ENCODE measurements around the gene AMZ1. TPM values are rescaled to one million over a fixed set of nuclear protein-coding genes. Genes with fewer than 3 reads are reported as not detected.
A peak's percentile ranks its signal among the peaks of the same experiment; 100 is the strongest.

The AMZ1 gene
- total RNA-seq, 1 experiment from 2014 or later, result 0.85 TPM

DNA sequence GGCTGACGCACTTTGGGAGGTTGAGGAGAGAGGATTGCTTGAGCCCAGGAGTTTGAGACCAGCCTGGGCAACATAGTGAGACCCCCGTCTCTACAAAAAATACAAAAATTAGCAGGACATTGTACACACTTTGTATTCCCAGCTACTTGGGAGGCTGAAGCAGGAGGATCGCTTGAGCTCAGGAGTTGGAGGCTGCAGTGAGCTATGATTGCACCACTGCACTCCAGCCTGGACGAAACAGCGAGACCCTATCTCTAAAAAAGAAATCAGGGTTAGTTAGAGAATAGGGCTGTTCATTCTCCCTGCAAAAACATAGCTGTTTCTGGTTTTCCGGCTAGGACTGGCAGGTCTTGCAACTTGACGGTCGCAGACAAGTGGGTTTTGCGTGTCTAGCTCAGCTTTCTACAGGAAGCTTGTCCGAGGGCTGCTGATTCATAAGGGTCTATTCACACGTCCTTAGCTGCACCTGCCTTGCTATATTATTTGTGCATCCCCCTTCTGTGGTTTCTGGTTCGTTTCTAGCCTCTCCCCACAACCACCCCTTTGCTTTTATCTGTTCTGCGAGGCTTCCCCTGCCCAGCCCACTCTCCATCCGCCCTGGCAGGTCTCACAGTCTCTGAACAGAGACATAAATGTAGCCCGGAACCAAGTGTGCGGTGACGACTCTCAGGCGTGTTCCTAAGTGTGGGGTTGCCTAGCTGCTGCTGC is 10.7 kb downstream of the AMZ1 start:
- POLR2A ChIA-PET, result no interaction called here
- no peak for ATAC-seq
- CTCF ChIA-PET, result interaction anchor here (1.0 to 4.9 kb wide), 5 partner anchors 11 to 230 kb away, joined by 3 to 44 read pairs (median 6); no protein-coding TSS in a partner anchor
- H3K27me3 Mint-ChIP-seq (ENCODE audit: low read depth), result no peaks in the 10 kb centered on the region
- DNase-seq (ENCODE audit: low spot score), result no peak
- H3K4me3 Mint-ChIP-seq, result no peak overlapping the region
- no peak overlapping the region; the same call in 1 of the 2 replicates for H3K27ac Mint-ChIP-seq
- H3K9me3 Mint-ChIP-seq, result no peaks in the 10 kb centered on the region
- H3K4me1 Mint-ChIP-seq, result 0 out of 2 replicates have a peak, but pooled peaks cover 3% of the 10 kb centered on the region
- H3K36me3 Mint-ChIP-seq, result no peaks in the 10 kb centered on the region
- TF ChIP-seq ZNF121 (CRISPR knock-in tag; IDR thresholded peaks at IDR 0.05), result peak; percentile 20; the same call in 1 of the 2 replicates
- no peak for TF ChIP-seq GRHL2 (CRISPR knock-in tag; IDR thresholded peaks at IDR 0.05; ENCODE audit: insufficient replicate concordance, severe bottlenecking)
- no peak for TF ChIP-seq ZSCAN18 (CRISPR knock-in tag; IDR thresholded peaks at IDR 0.05)
- no peak for TF ChIP-seq TEAD4 (CRISPR knock-in tag; IDR thresholded peaks at IDR 0.05)

GRCh38 chr7:2699289-2699620 is 11.3 kb downstream of the AMZ1 start:
- Mint-ChIP-seq H3K9me3 (no peaks in the 10 kb centered on the region), H3K27ac (no peak overlapping the region), H3K4me1 (0 out of 2 replicates have a peak, but pooled peaks cover 3% of the 10 kb centered on the region), H3K4me3 (no peak overlapping the region), H3K36me3 (no peaks in the 10 kb centered on the region), H3K27me3 (ENCODE audit: low read depth) (no peaks in the 10 kb centered on the region)
- ATAC-seq (no peak), DNase-seq (ENCODE audit: low spot score) (no peak)
- CTCF ChIA-PET, result interaction anchor here (1.0 to 4.9 kb wide), 5 partner anchors 11 to 230 kb away, joined by 3 to 44 read pairs (median 6); no protein-coding TSS in a partner anchor
- TF ChIP-seq MYBL2 (CRISPR knock-in tag; IDR thresholded peaks at IDR 0.05), result no peak
- TF ChIP-seq PRDM15 (CRISPR knock-in tag; IDR thresholded peaks at IDR 0.05), result no peak
- no peak for TF ChIP-seq SMAD4 (CRISPR knock-in tag; IDR thresholded peaks at IDR 0.05)
- TF ChIP-seq CREB1 (CRISPR knock-in tag; IDR thresholded peaks at IDR 0.05), result no peak
- no peak for TF ChIP-seq ZNF425 (CRISPR knock-in tag; conservative IDR thresholded peaks at IDR 0.05)
- TF ChIP-seq, protein P1, sequence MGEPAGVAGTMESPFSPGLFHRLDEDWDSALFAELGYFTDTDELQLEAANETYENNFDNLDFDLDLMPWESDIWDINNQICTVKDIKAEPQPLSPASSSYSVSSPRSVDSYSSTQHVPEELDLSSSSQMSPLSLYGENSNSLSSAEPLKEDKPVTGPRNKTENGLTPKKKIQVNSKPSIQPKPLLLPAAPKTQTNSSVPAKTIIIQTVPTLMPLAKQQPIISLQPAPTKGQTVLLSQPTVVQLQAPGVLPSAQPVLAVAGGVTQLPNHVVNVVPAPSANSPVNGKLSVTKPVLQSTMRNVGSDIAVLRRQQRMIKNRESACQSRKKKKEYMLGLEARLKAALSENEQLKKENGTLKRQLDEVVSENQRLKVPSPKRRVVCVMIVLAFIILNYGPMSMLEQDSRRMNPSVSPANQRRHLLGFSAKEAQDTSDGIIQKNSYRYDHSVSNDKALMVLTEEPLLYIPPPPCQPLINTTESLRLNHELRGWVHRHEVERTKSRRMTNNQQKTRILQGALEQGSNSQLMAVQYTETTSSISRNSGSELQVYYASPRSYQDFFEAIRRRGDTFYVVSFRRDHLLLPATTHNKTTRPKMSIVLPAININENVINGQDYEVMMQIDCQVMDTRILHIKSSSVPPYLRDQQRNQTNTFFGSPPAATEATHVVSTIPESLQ (CRISPR knock-in tag; IDR thresholded peaks at IDR 0.05), result no peak
- no peak for TF ChIP-seq FOXK1 (CRISPR knock-in tag; IDR thresholded peaks at IDR 0.05)
- no peak for TF ChIP-seq NFATC4 (CRISPR knock-in tag; IDR thresholded peaks at IDR 0.05)
- no peak for TF ChIP-seq TCF7 (CRISPR knock-in tag; IDR thresholded peaks at IDR 0.05; ENCODE audit: low read depth)
- POLR2A ChIA-PET, result no interaction called here
